Left kidney (tissue), 8 donors: ENCODE measurements around the gene SATB2. TPM values are rescaled to one million over a fixed set of nuclear protein-coding genes. Genes with fewer than 3 reads are reported as not detected.

ENCODE experiments used
- DNase-seq: peaks from one replicate; pipeline ENCODE4 v3.0.0-alpha.2; 2013
- long read RNA-seq, 8 donors: transcript quantifications; one replicate each; lab custom pipeline, GENCODE V29; 2026
- polyA plus RNA-seq: library from polyadenylated mRNA; unstranded; fragments of 120-200 nt; gene quantifications from one replicate; pipeline ENCODE4 v1.2.1, GENCODE V29; 2013; ENCODE audit not compliant: insufficient read length

The SATB2 gene
- polyA plus RNA-seq: 18.7 TPM
- long read RNA-seq, donor 1, partial matches to known transcripts: 0 of 2 reads
- long read RNA-seq, donor 1, other reads (novel, unspliced or antisense): 0 of 2 reads
- long read RNA-seq, donor 2, partial matches to known transcripts: 0 of 1 reads
- long read RNA-seq, donor 2, other reads (novel, unspliced or antisense): 0 of 1 reads
- long read RNA-seq, donor 3, partial matches to known transcripts: 0 of 1 reads
- long read RNA-seq, donor 3, other reads (novel, unspliced or antisense): 0 of 1 reads
- long read RNA-seq, donor 4: 0 reads
- long read RNA-seq, donor 5, full-length matches to known transcripts: 1 of 1 reads
- long read RNA-seq, donor 5, partial matches to known transcripts: 0 of 1 reads
- long read RNA-seq, donor 5, other reads (novel, unspliced or antisense): 0 of 1 reads
- long read RNA-seq, donor 6: 0 reads
- long read RNA-seq, donor 7, partial matches to known transcripts: 0 of 1 reads
- long read RNA-seq, donor 7, other reads (novel, unspliced or antisense): 0 of 1 reads
- long read RNA-seq, donor 8: 0 reads

DNA sequence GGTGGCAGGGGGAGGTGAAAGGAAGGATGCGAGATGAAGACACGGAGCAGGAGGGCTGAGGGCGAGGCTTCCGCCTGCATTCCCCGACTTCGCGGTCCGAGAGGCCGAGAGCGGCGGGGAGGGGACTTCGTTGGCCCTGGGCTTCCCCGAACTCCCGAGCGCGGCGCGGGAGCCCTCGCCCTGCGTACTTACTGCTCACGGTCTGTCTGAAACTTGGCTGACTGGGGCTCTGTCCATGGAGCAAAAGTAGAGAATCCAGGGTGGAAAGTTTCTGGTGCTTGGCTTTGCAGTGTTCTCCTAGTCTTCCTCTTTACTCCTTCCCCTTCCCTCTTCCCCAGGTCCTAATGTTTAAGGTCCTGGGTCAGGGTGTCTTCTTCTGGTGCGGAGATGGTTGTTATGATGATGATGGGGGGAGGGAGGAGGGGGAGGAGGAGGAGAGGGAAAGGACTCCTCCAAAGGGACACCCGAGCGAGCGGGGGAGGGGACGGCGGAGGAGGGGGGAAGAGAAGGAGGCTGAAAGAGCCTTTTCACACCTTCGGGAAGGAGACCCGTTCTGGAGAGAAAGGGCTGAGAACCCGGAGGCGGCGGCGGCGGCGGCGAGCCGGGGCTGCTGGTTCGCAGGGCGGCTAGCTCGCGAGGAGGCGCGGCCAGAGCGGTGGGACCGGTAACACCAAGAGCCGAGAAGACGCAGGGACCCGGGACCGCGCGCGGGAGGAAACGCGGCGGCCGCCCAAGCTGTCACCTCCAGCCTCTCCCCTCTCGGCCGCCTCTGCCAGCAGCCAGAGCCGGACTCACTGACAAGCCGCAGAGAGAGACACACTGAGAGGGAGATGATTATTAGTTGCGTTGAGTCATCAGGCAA lies at the start of gene SATB2:
TSS of gene SATB2 (minus strand) at position 793 of the 862 bp plus-strand sequence. CDS start 1,902 bp downstream, outside the sequence.
- DNase-seq: no peak

DNA sequence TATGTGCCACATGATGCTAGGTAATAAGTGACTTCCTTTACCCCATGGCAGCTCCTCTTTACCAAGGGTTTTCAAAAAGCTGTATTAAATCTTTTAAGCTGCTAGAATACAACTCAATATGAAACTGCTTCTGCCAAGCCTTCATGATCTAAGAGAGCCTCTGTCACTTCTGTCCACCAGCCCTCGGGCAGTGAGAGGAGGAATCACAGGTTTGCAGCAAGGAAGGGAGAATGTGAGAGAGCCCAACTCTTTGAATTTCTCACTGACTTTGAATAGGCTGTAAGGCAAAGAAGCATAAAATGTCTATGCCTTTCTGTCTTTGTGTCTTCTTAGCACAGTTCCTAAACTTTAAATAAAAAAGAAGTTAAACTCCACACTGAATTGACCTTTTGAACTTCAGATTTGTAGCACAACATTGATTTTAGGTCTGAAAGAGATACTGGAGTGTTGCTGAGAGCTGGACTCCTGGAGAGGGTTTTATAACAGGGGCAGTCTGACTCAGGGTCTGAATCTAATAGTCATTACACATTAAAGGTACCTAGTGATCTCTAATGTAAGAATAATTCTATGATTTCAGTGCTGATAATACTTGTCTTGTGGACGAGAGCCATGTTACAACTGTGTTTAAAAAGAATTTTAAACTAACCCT lies 48.1 kb upstream of the SATB2 start:
- DNase-seq: no peak

DNA sequence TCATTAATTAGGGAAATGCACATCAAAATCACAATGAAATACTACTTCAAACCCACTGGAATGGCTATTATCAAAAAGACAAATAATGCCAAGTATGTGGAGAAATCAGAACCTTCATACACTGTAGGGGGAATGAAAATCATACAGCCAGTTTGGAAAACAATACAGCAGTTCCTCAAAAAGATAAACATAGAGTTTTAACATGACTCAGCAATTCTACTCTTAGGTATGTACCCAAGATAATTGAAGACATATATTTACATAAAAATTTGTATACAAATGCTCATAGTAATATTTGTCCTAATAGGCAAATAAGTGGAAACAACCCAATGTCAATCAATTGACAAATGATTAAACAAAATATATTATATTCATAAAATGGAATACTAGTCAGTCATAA lies 45.4 kb upstream of the SATB2 start:
- no peak for DNase-seq

DNA sequence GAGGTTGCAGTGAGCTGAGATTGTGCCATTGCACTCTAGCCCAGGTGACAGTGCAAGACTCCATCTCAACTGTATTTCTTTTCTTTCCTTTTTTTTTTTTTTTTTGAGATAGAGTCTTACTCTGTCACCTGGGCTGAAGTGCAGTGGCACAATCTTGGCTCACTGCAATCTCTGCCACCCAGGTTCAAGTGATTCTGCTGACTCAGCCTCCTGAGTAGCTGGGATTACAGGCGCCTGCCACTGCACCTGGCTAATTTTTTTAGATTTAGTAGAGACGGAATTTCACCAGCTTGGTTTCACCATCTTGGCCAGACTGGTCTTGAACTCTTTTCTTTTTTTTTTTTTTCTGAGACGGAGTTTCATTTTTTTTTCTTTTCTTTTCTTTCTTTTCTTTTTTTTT lies 41.3 kb upstream of the SATB2 start:
- no peak for DNase-seq

- DNase-seq: no peak
Observed at GRCh38 chr2:199495147-199495546, 37.4 kb upstream of the SATB2 start.

DNA sequence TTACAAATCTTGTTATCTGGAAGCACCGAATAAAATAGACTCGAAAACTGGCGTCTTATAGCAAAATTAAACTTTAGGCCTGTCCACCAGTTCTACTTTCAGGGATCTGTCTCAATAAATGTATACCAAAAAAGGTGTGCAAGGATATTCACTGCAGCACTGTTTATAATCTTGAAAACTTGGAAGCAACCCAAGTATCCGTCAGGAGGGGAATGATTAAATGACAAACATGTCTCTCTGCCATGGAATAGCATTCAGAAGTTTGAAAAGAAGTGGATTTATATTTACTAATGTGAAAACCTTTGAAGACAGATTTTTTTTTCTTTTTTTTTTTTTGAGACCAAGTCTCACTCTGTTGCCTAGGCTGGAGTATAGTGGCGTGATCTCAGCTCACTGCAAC lies 32.3 kb upstream of the SATB2 start:
- no peak for DNase-seq

DNA sequence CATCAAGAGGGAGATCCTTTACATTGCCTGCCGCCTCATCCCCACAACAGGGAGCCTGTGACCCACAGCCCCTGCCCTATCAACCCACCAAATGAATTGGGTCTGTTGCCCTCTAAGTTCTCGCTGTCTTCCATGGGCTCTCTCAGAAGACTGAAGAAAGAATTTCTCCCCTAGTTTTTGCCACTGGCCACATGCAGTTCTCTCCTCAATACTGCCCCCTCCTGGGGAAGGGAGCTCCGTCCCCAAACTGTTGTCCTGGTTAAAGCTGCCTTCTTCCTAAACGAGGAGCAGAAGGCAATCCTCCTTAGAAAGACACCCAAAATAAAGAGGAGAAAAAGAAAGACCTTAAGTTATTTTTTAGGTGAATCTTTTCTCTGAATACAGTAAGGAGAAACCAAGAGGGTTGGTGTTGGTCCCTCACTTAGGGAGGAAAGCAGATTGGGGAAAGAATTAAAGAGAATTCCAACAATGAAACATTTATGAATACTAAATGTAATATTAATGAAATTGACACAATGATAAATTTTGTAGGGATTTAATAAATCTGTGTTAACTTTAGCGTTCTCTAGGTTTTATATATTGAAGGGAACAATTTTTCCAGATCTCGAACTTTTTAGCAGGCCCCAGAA lies 31.1 kb upstream of the SATB2 start:
- DNase-seq: no peak

GRCh38 chr2:199485732-199486335 lies 28.1 kb upstream of the SATB2 start:
- no peak for DNase-seq

GRCh38 chr2:199484927-199485326 lies 27.2 kb upstream of the SATB2 start:
- DNase-seq: no peak

DNA sequence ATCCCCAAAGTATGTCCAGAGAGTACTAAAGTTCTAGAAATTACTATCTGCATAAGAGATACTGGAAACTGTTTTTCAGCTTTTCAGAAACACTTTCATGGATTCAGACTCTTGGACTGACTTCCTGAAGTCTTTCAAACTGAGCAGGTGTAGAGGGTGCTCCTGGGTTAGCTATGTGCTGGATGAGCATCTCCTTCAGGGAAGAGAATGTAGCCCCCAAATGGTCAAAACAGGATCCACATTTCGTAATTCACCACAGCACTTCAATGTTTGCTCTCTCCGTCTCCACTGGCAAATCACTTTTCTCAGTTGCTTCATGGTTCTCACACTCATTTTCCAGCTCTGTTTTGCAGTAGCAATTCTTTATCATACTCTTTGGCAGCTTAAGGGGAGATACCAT lies 23.2 kb upstream of the SATB2 start:
- no peak for DNase-seq

DNA sequence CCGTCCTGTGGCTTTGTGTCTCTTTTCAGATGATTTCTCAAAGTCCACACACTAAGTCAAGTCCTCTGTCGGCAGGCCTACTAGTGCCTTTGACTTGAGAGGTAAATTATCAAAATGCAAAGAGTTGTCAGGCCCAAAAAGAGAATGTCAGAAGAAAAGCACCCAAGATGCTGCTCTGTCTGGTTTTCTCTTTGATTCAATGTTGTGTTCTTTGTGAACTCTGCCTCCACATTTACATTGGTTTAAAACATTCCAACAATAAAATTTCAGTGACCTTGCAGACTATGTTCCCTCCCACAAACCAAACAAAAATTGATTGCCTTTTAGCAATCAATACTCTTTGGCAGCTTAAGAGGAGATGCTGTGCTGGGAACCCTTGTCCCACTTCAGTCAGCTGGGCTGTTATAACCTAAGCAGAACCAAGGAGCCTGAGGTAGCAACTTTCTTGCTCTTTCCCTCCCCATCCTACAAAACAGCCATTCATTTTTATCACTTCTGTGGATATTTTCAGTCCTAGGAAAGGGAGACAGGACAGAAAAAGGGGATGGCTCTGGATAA lies 19.6 kb upstream of the SATB2 start:
- DNase-seq: no peak

DNA sequence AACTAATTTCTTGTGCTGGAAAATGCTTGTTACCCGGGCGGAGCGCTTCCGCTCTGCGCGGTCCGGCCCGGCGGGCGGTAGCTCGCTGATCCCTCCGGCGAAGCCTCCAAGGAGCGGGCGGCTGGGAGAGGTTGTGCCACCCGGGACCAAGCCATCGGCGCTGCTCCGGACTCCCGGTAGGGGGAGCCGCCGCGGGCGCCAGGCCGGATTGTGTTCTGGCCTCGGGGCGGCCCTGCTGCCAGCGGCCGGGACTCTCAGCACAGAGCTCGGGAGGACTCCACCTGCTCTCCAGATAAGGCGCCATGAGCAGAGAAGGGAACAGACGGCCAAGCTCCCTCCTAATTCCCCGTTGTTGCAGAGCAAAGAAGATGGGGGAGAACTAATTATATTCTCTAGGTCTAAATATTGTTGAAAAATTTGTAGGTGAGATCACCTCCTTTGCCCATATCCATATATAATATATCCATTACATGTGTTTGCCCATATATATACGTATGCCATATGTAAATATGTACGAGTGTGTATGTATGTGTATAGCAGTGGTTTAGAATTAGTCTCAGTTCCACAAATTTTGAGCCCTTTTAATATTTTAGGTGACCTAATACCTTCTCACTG lies 13.8 kb upstream of the SATB2 start:
- DNase-seq: no peak

- DNase-seq: no peak
Observed at GRCh38 chr2:199470672-199471442, 13.1 kb upstream of the SATB2 start.

DNA sequence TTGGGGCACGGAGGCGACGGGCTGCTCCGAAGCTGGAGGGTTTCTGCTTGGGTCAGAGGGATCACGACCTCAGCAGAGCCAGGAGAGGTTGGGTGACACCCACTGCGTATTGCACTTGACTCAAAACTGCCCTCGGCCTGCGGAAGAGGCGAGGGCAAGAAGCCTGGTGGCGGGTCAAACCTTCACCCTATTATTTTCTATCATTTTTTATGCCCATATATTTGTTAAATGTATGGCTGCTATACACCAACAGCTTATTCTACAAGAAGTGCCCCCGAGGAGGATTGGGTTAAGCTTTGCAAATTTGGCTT lies 12.6 kb upstream of the SATB2 start:
- no peak for DNase-seq

DNA sequence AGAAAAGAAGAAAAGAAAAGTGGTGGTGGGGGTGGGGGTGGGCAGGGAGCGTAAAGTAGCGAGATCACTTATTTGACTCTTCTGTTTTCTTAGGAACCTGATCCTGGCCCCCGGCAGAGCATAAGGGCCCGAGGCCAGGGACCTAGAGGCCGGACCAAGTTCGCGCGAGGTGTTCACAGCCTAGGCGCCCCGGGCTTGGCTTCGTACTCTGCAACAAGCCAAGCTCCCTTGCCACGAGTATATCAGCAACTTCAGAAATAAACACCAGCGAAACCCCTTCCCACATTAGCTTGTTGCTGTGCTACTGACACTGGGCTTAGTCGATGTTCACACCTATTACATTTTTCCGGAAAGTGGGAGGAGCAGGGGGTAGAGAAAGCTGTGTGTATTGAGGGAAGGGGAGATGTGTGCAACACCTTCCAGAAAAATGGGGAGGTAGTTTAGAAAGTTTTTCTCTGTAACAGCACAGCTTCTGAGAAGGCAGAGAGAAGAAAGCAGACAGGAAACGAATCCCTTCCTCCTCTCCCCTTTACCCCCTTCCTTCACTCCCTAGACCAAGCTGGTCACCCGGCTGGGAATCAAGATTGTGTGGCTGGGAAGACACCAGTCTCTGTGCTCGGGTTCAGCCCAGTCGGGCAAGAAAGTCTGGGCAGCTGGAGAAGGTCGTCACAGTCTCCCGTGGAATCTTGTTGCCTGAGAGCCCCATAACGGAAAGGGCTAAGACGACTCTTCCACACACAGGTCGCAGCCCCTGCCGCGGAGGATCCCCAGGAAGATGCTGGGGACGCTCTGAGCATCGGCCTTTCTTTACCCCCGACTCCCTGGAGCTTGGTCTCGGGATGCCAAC lies 12.0 kb upstream of the SATB2 start:
- no peak for DNase-seq

DNA sequence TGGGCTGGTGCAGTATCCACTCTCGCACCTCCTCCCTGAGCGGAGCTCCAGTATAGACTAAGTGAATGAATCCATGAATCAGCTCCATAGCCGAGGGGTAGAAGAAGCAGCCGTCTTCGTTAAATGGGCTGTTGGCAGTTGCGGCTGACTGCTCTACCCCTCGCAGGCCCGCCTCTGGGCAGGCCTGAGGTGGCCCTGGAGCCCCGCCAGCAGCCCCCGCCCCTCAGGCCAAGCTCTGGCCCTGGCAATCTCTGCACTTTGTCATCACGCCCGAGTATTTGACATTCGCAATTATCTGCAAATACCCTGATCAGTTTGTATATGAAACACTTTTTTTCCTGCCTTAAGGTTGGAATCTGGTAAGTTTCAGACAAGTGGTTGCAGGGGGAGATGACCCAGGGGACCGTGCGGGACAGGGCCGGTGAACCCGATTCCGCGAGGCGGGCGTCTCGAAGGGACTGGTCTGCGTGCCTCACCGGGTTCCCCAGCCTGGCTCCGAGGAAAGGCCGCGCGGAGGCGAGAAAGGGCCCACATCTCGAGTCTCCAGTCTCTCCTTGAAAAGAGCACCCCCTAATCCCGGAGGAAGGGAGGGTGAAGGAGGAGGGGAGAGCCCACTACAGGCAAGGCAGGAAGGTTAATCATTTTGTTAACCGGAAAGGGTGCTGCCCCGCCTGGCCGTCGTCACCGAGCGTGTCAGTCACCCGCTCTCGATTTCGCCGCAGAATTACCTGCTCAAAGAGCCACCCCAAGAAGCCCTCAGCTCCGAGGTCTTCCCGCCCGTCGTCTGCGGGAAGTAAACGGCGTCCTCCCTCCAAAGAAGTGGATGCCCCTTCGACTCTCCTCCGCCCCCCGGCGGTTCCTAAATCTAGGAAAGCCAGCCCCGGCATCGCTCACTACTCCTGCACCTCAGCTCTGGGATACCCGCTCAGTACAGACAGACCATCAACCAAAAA lies 11.1 kb upstream of the SATB2 start:
- DNase-seq: no peak

GRCh38 chr2:199467066-199467822 lies 9.5 kb upstream of the SATB2 start:
- DNase-seq: no peak
